WTC11 (cell line): Measurements from ENCODE around the gene EDN3.

Experiments
- CREB1 ChIP-seq: sonication (generic); formaldehyde crosslinking; IDR thresholded peaks from 2 replicates; pipeline ENCODE4 v1.8.0; 2023; ENCODE audit warnings: mild to moderate bottlenecking, missing genetic modification reagents
- CREM ChIP-seq: sonication (generic); formaldehyde crosslinking; IDR thresholded peaks from 2 replicates; pipeline ENCODE4 v1.8.1; 2022; ENCODE audit warnings: mild to moderate bottlenecking, missing genetic modification reagents, moderate library complexity
- CTCF ChIP-seq: fragments of 200-600 bp; IDR thresholded peaks from 2 replicates; pipeline ENCODE4 v1.8.0; 2022; ENCODE audit warnings: antibody characterized with exemption
- E2F5 ChIP-seq: sonication (generic); formaldehyde crosslinking; IDR thresholded peaks from 2 replicates; pipeline ENCODE4 v1.8.1; 2022; ENCODE audit warnings: mild to moderate bottlenecking, moderate library complexity, missing genetic modification reagents
- IRF2 ChIP-seq: sonication (generic); formaldehyde crosslinking; IDR thresholded peaks from 2 replicates; pipeline ENCODE4 v1.8.0; 2022; ENCODE audit warnings: low read depth, missing genetic modification reagents, borderline replicate concordance
- MXD4 ChIP-seq: fragments of 250-450 bp; sonication (Bioruptor Pico); IDR thresholded peaks from 2 replicates; pipeline ENCODE4 v1.8.0; 2021; ENCODE audit warnings: mild to moderate bottlenecking, moderate library complexity, borderline replicate concordance
- MYBL2 ChIP-seq: sonication (generic); formaldehyde crosslinking; IDR thresholded peaks from 2 replicates; pipeline ENCODE4 v1.8.1; 2023; ENCODE audit warnings: mild to moderate bottlenecking, moderate library complexity, missing genetic modification reagents
- NR2C2 ChIP-seq: sonication (generic); formaldehyde crosslinking; IDR thresholded peaks from 2 replicates; pipeline ENCODE4 v1.8.0; 2022; ENCODE audit warnings: mild to moderate bottlenecking, missing genetic modification reagents
- PRRX2 ChIP-seq: fragments of 250-450 bp; sonication (Bioruptor Pico); IDR thresholded peaks from 2 replicates; pipeline ENCODE4 v1.8.0; 2021; ENCODE audit warnings: mild to moderate bottlenecking
- ZNF232 ChIP-seq: sonication (generic); formaldehyde crosslinking; IDR thresholded peaks from 2 replicates; pipeline ENCODE4 v1.8.0; 2022; ENCODE audit warnings: mild to moderate bottlenecking, missing genetic modification reagents
- ZNF263 ChIP-seq: sonication (generic); formaldehyde crosslinking; IDR thresholded peaks from 2 replicates; pipeline ENCODE4 v1.8.1; 2022; ENCODE audit warnings: low read depth, mild to moderate bottlenecking, moderate library complexity, missing genetic modification reagents
- ZNF416 ChIP-seq: fragments of 250-450 bp; sonication (Bioruptor Pico); IDR thresholded peaks from 2 replicates; pipeline ENCODE4 v1.9.0; 2021; ENCODE audit warnings: mild to moderate bottlenecking, inconsistent platforms

DNA sequence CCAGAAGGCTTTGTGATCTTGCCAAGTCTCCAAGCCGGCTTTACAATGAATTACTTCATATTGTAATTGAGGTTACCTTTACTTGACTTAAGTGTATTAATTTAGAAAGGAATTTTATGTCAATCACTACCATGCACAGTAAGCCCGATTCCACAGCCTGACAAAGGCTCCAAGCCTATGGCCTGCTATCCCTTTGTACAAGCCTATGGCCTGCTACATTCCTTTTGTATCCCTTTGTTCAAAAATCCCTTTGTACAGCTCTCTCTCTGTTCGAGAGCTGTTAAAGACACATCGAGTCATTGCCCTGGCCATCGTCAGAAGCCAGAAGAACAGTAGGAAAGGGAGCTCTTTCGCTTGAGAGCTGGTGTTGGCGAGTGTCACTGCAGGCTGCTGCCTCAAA is 2.7 kb upstream of the EDN3 start:
- no peak for TF ChIP-seq ZNF416 (CRISPR knock-in tag)
- no peak for TF ChIP-seq IRF2 (CRISPR knock-in tag)
- TF ChIP-seq CTCF = no peak
- TF ChIP-seq MYBL2 (CRISPR knock-in tag) = no peak
- no peak for TF ChIP-seq NR2C2 (CRISPR knock-in tag)
- TF ChIP-seq PRRX2 (CRISPR knock-in tag) = no peak
- TF ChIP-seq ZNF263 (CRISPR knock-in tag) = no peak
- no peak for TF ChIP-seq ZNF232 (CRISPR knock-in tag)
- TF ChIP-seq CREB1 (CRISPR knock-in tag) = no peak
- no peak for TF ChIP-seq MXD4 (CRISPR knock-in tag)
- TF ChIP-seq E2F5 (CRISPR knock-in tag) = no peak
- no peak for TF ChIP-seq CREM (CRISPR knock-in tag)
